ENCODE data around the gene SGF29.
"Not testable (repeated sequence)": the region's sequence is repeated elsewhere in the genome, so short reads cannot be mapped to it uniquely, and the experiment has no call there.

DNA sequence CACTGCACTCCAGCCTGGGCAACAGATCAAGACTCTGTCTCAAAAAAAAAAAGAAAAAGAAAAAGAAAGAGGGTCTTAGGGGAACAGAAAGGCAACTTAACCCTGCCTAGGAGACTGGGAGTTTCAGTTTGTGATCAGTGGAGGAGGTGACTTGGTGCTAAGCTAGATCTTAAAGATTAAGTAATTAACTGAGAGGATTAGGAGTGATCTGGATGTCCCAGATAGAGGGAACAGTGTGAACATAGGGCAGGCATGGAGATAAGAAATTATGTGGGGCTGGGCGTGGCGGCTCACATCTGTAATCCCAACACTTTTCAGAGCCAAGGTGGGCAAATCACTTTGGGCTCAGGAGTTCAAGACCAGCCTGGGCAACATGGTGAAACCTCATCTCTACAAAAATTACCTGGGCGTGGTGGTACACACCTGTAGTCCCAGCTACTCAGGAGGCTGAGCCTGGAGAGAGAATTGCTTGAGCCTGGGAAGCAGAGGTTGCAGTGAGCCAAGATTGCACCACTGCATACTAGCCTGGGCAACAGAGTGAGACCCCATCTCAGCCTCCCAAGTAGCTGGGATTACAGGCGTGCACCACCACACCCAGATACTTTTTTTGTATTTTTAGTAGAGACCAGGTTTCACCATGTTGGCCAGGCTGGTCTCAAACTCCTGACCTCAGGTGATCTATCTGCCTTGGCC, 12.7 kb downstream of the SGF29 start:
- TF ChIP-seq ATF2 (IDR thresholded peaks at IDR 0.05; ENCODE audit: low read length); CTCF (IDR thresholded peaks at IDR 0.05; ENCODE audit: control extremely low read depth in 1 of 3, insufficient read depth in 1 of 3, low read depth in 1 of 3, low read length in 3 of 3); POLR2AphosphoS5 (IDR thresholded peaks at IDR 0.05; ENCODE audit: low read depth, low read length); SP1 (IDR thresholded peaks at IDR 0.05; ENCODE audit: low read depth, low read length); EZH2 (IDR thresholded peaks at IDR 0.05; ENCODE audit: low read depth, low read length, severe bottlenecking); EP300 (IDR thresholded peaks at IDR 0.05; ENCODE audit: borderline replicate concordance in 1 of 2, low read depth in 2 of 2, low read length in 2 of 2); RAD21 (IDR thresholded peaks at IDR 0.05 in 1 of 2, conservative IDR thresholded peaks at IDR 0.05 in 1 of 2; ENCODE audit: low read depth in 2 of 2, low read length in 2 of 2): not testable (repeated sequence)

Data from H1 (cell line).